AML-193 (cell line): ENCODE measurements around the gene OR2G3.
A peak's percentile ranks its signal among the peaks of the same experiment; 100 is the strongest.

ENCODE experiments used
- DNase-seq, 2 experiments: peaks; one replicate each; lab custom pipeline; 2025; lab: John Stamatoyannopoulos, UW

The OR2G3 gene

DNA sequence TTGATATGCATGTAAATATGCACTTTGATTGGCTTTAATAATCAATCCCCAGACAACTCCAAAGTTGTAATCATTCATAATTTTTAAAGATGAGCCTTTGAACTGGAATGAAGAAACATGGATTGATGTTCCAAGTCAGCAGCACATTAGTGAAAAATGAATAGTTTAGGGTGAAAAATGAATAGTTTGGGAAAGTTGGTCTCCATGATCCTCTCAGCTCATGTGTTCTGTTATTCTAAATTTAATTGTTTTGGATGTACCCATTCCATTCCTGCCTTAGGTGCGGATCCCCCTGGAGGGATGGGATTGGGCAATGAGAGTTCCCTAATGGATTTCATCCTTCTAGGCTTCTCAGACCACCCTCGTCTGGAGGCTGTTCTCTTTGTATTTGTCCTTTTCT, at the start of gene OR2G3:
OR2G3 (plus strand) TSS at position 301 of the 400 bp plus-strand sequence; CDS start at position 301, 0 bp downstream.
- DNase-seq, result no peak

DNA sequence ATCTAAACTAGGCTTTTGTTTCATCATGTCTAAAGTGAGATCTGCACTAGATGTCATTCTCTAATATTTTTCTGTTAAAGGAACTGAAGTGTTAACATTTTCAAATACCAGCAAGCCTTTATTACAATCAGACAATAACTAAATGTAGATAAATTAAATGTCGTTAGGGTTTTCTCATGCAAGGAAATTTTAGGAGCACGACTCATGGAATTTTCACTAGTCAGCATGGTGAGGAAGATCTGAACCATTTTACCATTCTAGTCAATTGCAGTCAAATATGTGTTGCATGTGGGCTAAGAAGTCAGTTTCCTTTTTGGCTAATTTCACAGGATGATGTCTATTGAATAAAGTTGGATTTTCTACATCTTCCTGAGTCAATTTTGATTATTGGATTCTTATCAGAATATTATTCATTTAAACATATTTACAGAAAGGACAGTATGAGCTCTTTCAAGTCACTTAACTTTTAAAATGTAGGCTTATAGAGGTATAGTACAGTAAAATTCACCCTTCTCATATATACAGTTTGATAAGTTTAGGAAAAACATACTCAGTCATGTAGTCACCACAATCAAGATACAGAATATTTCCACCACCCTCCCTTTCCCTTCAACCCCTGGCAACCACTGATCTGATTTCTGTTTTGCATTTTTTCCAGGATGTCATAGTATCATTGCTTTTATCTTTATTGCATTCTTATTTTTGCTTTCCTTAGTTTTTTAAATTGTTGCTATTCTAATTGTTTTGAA, 47.3 kb upstream of the OR2G3 start:
- no peak for DNase-seq

GRCh38 chr1:247561711-247562110, 43.7 kb upstream of the OR2G3 start:
- no peak for DNase-seq

DNA sequence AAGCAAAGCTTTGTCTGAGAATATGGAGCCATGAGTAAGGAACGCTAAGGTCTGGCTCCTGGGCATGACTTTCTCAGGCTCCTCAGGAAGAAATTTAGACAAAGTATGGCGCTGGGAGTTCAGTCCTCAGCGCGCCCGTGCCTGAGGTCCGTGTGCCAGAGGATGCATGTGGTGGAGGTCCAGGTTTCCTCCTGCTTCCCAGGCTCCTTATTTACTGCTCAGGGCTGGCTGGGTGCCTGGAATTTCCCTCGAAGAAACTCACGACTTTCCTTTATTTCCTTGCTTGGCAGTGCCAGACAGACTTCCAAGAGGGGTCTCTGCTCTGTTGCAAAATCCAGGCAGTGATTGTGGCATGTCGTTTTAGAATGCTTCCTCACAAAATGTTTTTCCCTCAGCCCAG, 43.2 kb upstream of the OR2G3 start:
- DNase-seq, result no peak

DNA sequence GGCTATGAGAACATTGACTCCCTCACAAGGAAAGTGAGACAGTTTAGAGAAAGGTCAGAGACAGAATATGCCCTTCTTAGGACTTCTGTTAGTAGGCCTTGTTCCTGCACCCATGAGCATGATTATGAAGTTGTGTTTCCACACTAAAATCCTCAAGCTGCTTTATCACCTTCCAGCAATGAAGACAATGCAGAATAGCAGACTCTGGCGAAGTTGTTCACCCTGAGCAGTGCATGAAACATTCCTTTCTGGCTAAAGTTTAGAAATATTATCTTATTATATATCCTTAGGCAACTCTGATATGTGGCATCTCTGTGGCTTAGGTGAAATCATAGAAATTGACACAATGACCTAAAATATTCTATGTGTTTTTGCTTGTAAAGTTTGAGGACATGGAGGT, 31.1 kb upstream of the OR2G3 start:
- no peak for DNase-seq

GRCh38 chr1:247574664-247575063, 30.7 kb upstream of the OR2G3 start:
- peak; percentile 8 to 13 for DNase-seq

DNA sequence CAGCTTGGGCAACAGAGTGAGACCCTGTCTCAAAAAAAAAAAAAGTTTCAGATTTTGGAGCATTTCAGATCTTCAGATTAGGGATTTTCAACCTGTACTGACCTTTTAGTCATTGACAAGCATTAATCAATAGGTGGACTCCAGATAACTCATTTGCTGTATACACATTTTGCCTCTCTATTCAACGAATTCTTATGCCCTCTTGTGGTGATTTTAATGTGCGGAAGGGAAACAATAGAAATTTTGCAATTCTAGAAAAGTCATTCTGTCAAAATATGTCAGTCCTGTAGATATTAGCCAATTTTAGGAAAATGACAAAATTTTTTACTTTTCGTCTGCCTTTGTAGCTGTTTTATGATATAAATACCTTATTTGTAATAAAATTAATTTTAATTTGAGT, 28.9 kb upstream of the OR2G3 start:
- DNase-seq, result peak; percentile 60 to 61

DNA sequence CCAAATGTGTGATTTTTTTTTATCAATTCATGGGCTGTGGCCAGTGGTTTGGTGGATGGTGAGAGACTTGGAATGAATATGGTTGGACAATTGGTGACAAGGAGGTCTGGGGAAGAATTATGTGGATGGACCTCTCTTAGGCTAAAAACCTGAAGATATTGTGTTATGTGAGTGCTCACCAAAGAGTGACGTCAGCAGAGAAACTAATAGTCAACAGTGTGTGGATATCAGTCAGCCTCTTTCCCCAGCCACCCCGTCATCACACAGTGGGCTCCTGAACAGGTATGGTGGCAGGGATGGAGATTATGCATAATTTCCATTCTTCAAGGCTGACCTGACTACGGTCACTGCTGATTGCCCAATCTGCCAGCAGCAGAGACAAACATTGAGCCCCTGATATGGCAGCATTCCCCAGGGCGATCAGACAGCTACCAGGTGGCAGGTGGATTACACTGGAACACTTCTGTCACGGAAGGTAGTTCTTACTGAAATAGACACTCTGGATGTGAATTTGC, 26.4 kb upstream of the OR2G3 start:
- no peak for DNase-seq

DNA sequence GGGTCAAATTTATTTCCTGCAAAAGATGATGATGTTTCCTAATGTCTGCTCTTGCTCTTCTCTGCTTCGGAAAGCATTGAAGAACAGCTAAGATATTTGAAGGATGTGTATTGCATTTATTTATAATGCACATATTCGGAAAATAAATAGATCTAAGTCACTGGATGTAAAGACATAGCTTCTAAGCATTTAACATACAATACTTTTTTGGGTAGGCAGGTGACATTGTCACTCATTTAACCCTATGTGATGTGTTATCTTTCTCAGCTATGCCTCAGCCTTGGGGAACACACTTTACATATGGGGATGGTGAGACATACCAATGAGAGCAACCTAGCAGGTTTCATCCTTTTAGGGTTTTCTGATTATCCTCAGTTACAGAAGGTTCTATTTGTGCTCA, 17.3 kb upstream of the OR2G3 start, which contains the start of gene OR2G2:
OR2G2 (plus strand) TSS at position 301 of the 400 bp plus-strand sequence; CDS start at position 301, 0 bp downstream.
- DNase-seq, result no peak

DNA sequence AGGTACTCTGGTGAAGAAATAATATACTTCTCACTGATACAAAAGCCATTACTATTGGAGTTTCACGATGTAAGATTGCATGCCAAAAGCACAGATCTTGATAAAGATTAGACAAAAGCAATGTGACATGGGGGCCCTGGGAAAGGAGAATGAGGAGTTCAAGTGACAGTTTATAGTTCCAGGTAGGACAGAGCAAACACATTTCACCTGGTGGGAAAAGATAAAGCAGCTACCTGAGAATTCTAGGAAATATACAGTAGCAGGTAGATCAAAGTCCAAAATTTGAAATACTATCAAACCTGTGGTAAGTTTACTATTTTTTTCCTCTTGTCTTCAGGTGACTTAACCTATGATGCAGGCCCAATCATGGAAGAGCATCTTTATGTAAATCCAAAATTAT, 8.0 kb downstream of the OR2G3 start:
- no peak for DNase-seq

GRCh38 chr1:247614625-247615024, 9.2 kb downstream of the OR2G3 start:
- DNase-seq, result no peak

- DNase-seq, result no peak
These were observed 22.6 kb downstream of the OR2G3 start for GRCh38 chr1:247627951-247628350.

- no peak for DNase-seq
These were observed 32.6 kb downstream of the OR2G3 start for GRCh38 chr1:247638011-247638410.

GRCh38 chr1:247638781-247639180, 33.4 kb downstream of the OR2G3 start:
- no peak for DNase-seq

DNA sequence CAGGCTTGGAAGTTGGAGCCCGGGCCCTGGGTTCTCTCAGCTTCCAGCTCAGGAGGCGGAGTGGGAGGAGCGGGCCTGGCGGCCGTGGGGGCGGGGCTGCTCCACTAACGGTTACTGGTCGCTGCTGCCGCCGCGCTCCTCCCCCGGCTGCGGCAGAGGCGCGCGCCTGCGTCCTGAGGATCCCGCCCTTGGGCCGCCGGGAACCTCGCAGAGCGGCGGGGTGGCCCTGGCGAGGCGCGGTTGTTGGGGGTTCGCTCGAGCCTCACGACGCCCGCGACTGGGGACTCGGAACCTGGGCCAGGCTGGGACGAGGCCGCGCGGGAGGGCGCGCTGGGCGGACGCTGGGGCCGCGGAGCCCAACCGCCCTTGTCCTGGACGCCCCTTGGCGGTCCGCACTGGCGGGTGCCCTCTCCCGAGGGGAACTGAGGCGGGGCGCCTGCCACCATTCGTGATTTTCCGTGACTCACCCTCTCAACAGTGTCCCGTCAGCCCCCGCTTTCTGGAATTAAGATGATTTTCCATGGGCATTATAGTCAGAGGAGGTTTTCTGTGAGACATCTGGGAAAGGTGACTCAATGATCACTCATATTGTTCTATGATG, 34.1 kb downstream of the OR2G3 start:
- DNase-seq, result no peak

GRCh38 chr1:247642742-247643141, 37.4 kb downstream of the OR2G3 start:
- DNase-seq, result no peak

GRCh38 chr1:247646867-247647266, 41.5 kb downstream of the OR2G3 start:
- DNase-seq, result no peak

DNA sequence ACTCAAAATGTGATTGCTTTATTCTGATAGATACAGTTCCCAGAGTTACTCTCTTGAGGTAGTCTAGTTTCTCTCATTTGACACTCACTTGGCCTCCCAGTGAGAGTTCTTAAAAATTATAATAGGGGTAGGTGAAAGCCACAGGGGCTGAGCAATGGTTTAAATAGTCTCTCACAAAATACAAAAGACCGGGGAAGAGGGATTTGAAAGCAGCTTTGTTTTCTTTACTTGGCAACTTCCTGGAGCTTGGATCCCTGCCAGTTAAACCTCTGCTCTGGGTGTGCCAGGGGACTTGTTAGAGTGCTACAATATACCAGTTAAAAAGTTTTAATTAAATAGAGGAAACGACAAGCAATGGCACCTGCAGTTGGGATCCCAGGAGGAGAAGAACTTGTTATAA, 42.5 kb downstream of the OR2G3 start:
- DNase-seq, result no peak

DNA sequence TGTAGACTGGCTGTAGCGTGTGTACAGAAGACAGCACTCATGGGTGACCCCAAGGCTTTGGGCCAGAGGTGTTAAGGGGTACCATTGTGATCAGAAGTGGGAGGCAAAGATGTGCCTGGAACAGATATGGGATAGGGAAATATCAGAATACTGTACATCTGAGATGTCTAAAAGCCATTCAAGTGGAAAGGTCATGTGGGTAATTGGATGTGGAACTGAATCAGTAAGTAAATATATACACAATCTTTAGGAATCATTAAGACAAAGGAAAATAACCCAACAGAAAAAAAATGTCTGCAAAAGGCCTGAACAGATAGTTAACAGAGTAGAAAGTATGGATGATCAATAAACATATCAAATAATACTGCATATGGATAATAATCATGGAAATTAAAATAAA, 47.7 kb downstream of the OR2G3 start:
- DNase-seq, result no peak
